ENCODE data around the gene TELO2. TPM values are rescaled to one million over a fixed set of nuclear protein-coding genes. Genes with fewer than 3 reads are reported as not detected.

TELO2 gene
- total and polyA plus RNA-seq, 9 donors: 14.5 to 40.4 (median 35.8) TPM

GRCh38 chr16:1489077-1489476 lies 4.1 kb upstream of the TELO2 start:
- 61% methylated on average over 7 of the region's 12 CpGs for WGBS (ENCODE audit: insufficient coverage)
- Histone ChIP-seq H3K9me3 (replicated peaks; ENCODE audit: control insufficient read depth, low read depth, low read length) (no peaks in the 10 kb centered on the region), H3K27me3 (ENCODE audit: control insufficient read depth, insufficient read depth, low read length) (no peaks in the 10 kb centered on the region), H3K36me3 (ENCODE audit: control insufficient read depth, insufficient read depth, low read length) (no peaks in the 10 kb centered on the region), H3K4me1 (ENCODE audit: control insufficient read depth, insufficient read depth, low read length) (peaks cover 11% of the 10 kb centered on the region), H3K4me3 (ENCODE audit: low read length) (no peak overlapping the region), H3K27ac (ENCODE audit: low read length) (no peak overlapping the region)
- peak; percentile 65 for DNase-seq

- Histone ChIP-seq H3K4me1 (ENCODE audit: control insufficient read depth, insufficient read depth, low read length) (peaks cover 24% of the 10 kb centered on the region), H3K27ac (ENCODE audit: low read length) (no peak overlapping the region), H3K4me3 (ENCODE audit: low read length) (no peak overlapping the region), H3K36me3 (ENCODE audit: control insufficient read depth, insufficient read depth, low read length) (peaks cover 19% of the 10 kb centered on the region), H3K9me3 (replicated peaks; ENCODE audit: control insufficient read depth, low read depth, low read length) (no peaks in the 10 kb centered on the region), H3K27me3 (ENCODE audit: control insufficient read depth, insufficient read depth, low read length) (no peaks in the 10 kb centered on the region)
- WGBS (ENCODE audit: insufficient coverage): 79% methylated on average over 12 of the region's 12 CpGs
- no peak for DNase-seq
Observed at GRCh38 chr16:1491327-1491726, 1.8 kb upstream of the TELO2 start.

- DNase-seq: no peak
- no peaks in the 10 kb centered on the region for H3K9me3 ChIP-seq (replicated peaks; ENCODE audit: control insufficient read depth, low read depth, low read length)
- peaks cover 24% of the 10 kb centered on the region for H3K4me1 ChIP-seq (ENCODE audit: control insufficient read depth, insufficient read depth, low read length)
- peak overlapping the region; percentile 31 for H3K4me3 ChIP-seq (ENCODE audit: low read length)
- H3K27ac ChIP-seq (ENCODE audit: low read length): peak overlapping the region; percentile 49
- peaks cover 28% of the 10 kb centered on the region for H3K36me3 ChIP-seq (ENCODE audit: control insufficient read depth, insufficient read depth, low read length)
- no peaks in the 10 kb centered on the region for H3K27me3 ChIP-seq (ENCODE audit: control insufficient read depth, insufficient read depth, low read length)
- WGBS (ENCODE audit: insufficient coverage): 83% methylated on average over 20 of the region's 23 CpGs
Observed at GRCh38 chr16:1492082-1492922, 858 bp upstream of the TELO2 start.

- Histone ChIP-seq H3K27me3 (ENCODE audit: control insufficient read depth, insufficient read depth, low read length) (no peaks in the 10 kb centered on the region), H3K9me3 (replicated peaks; ENCODE audit: control insufficient read depth, low read depth, low read length) (no peaks in the 10 kb centered on the region), H3K4me1 (ENCODE audit: control insufficient read depth, insufficient read depth, low read length) (peaks cover 24% of the 10 kb centered on the region), H3K36me3 (ENCODE audit: control insufficient read depth, insufficient read depth, low read length) (peaks cover 41% of the 10 kb centered on the region), H3K4me3 (ENCODE audit: low read length) (peak overlapping the region; percentile 88), H3K27ac (ENCODE audit: low read length) (peak overlapping the region; percentile 21)
- under 1% methylated on average over 18 of the region's 30 CpGs for WGBS (ENCODE audit: insufficient coverage)
- DNase-seq: no peak
Observed at GRCh38 chr16:1493746-1494094, 560 bp downstream of the TELO2 start.

- H3K9me3 ChIP-seq (replicated peaks; ENCODE audit: control insufficient read depth, low read depth, low read length): no peaks in the 10 kb centered on the region
- 22% methylated on average over 22 of the region's 25 CpGs for WGBS (ENCODE audit: insufficient coverage)
- DNase-seq: peak; percentile 57
Observed at GRCh38 chr16:1494129-1494640, 1.0 kb downstream of the TELO2 start.

GRCh38 chr16:1494711-1495110 lies 1.6 kb downstream of the TELO2 start:
- 79% methylated on average over 6 of the region's 13 CpGs for WGBS (ENCODE audit: insufficient coverage)
- H3K36me3 ChIP-seq (ENCODE audit: control insufficient read depth, insufficient read depth, low read length): peaks cover 51% of the 10 kb centered on the region

More at GRCh38 chr16:1494129-1494640, 1.0 kb downstream of the TELO2 start:
- peaks cover 24% of the 10 kb centered on the region for H3K4me1 ChIP-seq (ENCODE audit: control insufficient read depth, insufficient read depth, low read length)
- H3K36me3 ChIP-seq (ENCODE audit: control insufficient read depth, insufficient read depth, low read length): peaks cover 46% of the 10 kb centered on the region
- H3K4me3 ChIP-seq (ENCODE audit: low read length): peak overlapping the region; percentile 88
- H3K27ac ChIP-seq (ENCODE audit: low read length): peak overlapping the region; percentile 60
- no peaks in the 10 kb centered on the region for H3K27me3 ChIP-seq (ENCODE audit: control insufficient read depth, insufficient read depth, low read length)

GRCh38 chr16:1495211-1495888 lies 2.2 kb downstream of the TELO2 start:
- peaks cover 24% of the 10 kb centered on the region for H3K4me1 ChIP-seq (ENCODE audit: control insufficient read depth, insufficient read depth, low read length)
- H3K27me3 ChIP-seq (ENCODE audit: control insufficient read depth, insufficient read depth, low read length): no peaks in the 10 kb centered on the region
- H3K36me3 ChIP-seq (ENCODE audit: control insufficient read depth, insufficient read depth, low read length): peaks cover 57% of the 10 kb centered on the region
- H3K4me3 ChIP-seq (ENCODE audit: low read length): no peak overlapping the region
- H3K27ac ChIP-seq (ENCODE audit: low read length): peak overlapping the region; percentile 38
- whole genome bisulfite sequencing (ENCODE audit: insufficient coverage): 90% methylated on average over 38 of the region's 39 CpGs
- DNase-seq: no peak
- H3K9me3 ChIP-seq (replicated peaks; ENCODE audit: control insufficient read depth, low read depth, low read length): no peaks in the 10 kb centered on the region

More at GRCh38 chr16:1494711-1495110, 1.6 kb downstream of the TELO2 start:
- Histone ChIP-seq H3K27ac (ENCODE audit: low read length) (peak overlapping the region; percentile 60), H3K4me1 (ENCODE audit: control insufficient read depth, insufficient read depth, low read length) (peaks cover 24% of the 10 kb centered on the region), H3K9me3 (replicated peaks; ENCODE audit: control insufficient read depth, low read depth, low read length) (no peaks in the 10 kb centered on the region), H3K27me3 (ENCODE audit: control insufficient read depth, insufficient read depth, low read length) (no peaks in the 10 kb centered on the region), H3K4me3 (ENCODE audit: low read length) (peak overlapping the region; percentile 88)
- DNase-seq: peak; percentile 75

GRCh38 chr16:1495889-1496262 lies 2.7 kb downstream of the TELO2 start:
- DNase-seq: no peak
- 87% methylated on average over 25 of the region's 25 CpGs for WGBS (ENCODE audit: insufficient coverage)
- H3K36me3 ChIP-seq (ENCODE audit: control insufficient read depth, insufficient read depth, low read length): peaks cover 62% of the 10 kb centered on the region

GRCh38 chr16:1496464-1496863 lies 3.3 kb downstream of the TELO2 start:
- no peak for DNase-seq
- Histone ChIP-seq H3K4me3 (ENCODE audit: low read length) (no peak overlapping the region), H3K27me3 (ENCODE audit: control insufficient read depth, insufficient read depth, low read length) (no peaks in the 10 kb centered on the region), H3K27ac (ENCODE audit: low read length) (no peak overlapping the region), H3K9me3 (replicated peaks; ENCODE audit: control insufficient read depth, low read depth, low read length) (no peaks in the 10 kb centered on the region), H3K36me3 (ENCODE audit: control insufficient read depth, insufficient read depth, low read length) (peaks cover 68% of the 10 kb centered on the region), H3K4me1 (ENCODE audit: control insufficient read depth, insufficient read depth, low read length) (peaks cover 24% of the 10 kb centered on the region)
- 93% methylated on average over 20 of the region's 25 CpGs for WGBS (ENCODE audit: insufficient coverage)

More at GRCh38 chr16:1495889-1496262, 2.7 kb downstream of the TELO2 start:
- H3K27ac ChIP-seq (ENCODE audit: low read length): no peak overlapping the region
- H3K27me3 ChIP-seq (ENCODE audit: control insufficient read depth, insufficient read depth, low read length): no peaks in the 10 kb centered on the region
- H3K4me3 ChIP-seq (ENCODE audit: low read length): no peak overlapping the region
- H3K4me1 ChIP-seq (ENCODE audit: control insufficient read depth, insufficient read depth, low read length): peaks cover 24% of the 10 kb centered on the region
- no peaks in the 10 kb centered on the region for H3K9me3 ChIP-seq (replicated peaks; ENCODE audit: control insufficient read depth, low read depth, low read length)

- no peaks in the 10 kb centered on the region for H3K9me3 ChIP-seq (replicated peaks; ENCODE audit: control insufficient read depth, low read depth, low read length)
- no peak overlapping the region for H3K4me3 ChIP-seq (ENCODE audit: low read length)
- 87% methylated on average over 21 of the region's 21 CpGs for WGBS (ENCODE audit: insufficient coverage)
- peaks cover 75% of the 10 kb centered on the region for H3K36me3 ChIP-seq (ENCODE audit: control insufficient read depth, insufficient read depth, low read length)
- no peaks in the 10 kb centered on the region for H3K27me3 ChIP-seq (ENCODE audit: control insufficient read depth, insufficient read depth, low read length)
- no peak for DNase-seq
- peaks cover 24% of the 10 kb centered on the region for H3K4me1 ChIP-seq (ENCODE audit: control insufficient read depth, insufficient read depth, low read length)
- no peak overlapping the region for H3K27ac ChIP-seq (ENCODE audit: low read length)
Observed at GRCh38 chr16:1497014-1497598, 3.9 kb downstream of the TELO2 start.
